OCI-LY7 (cell line): ENCODE results near the gene FBXO47. TPM values are rescaled to one million over a fixed set of nuclear protein-coding genes. Genes with fewer than 3 reads are reported as not detected.

Experiments used
- BruUV-seq: library from RNA; stranded (reverse); fragments of 400-500 nt; replicated peaks from 2 replicates; lab custom pipeline; 2021; lab: Mats Ljungman, UMichigan
- CTCF ChIA-PET: fragments of 300-600 bp; sonication (Branson Sonifier 250); formaldehyde crosslinking; loops from one replicate; lab custom pipeline; 2022; ENCODE audit warnings: antibody characterized with exemption; ENCODE audit not compliant: unreplicated experiment; lab: Charles Lee
- POLR2A ChIA-PET: fragments of 300-600 bp; sonication (Branson Sonifier 250); formaldehyde crosslinking; loops from one replicate; lab custom pipeline; 2022; ENCODE audit warnings: antibody characterized with exemption; lab: Charles Lee
- DNase-seq: peaks from one replicate; pipeline ENCODE4 v3.0.0-alpha.2; 2015; ENCODE audit warnings: low spot score
- H2AFZ ChIP-seq: fragments of 200-600 bp; sonication (generic), shearing (Covaris generic); 2 replicates; pipeline ENCODE4 v1.6.1; 2014; ENCODE audit warnings: mild to moderate bottlenecking, antibody characterized with exemption, low read length, moderate library complexity
- H3K27ac ChIP-seq: fragments of 200-600 bp; sonication (generic); 2 replicates; pipeline ENCODE4 v1.5.1; 2014; ENCODE audit warnings: mixed run types, low read depth, mild to moderate bottlenecking, moderate library complexity, low read length, inconsistent platforms; ENCODE audit not compliant: poor library complexity, severe bottlenecking
- H3K36me3 ChIP-seq: fragments of 200-600 bp; sonication (generic); 2 replicates; pipeline ENCODE4 v1.6.1; 2014; ENCODE audit warnings: mild to moderate bottlenecking, antibody characterized with exemption, low read length, moderate library complexity, mixed read lengths; ENCODE audit not compliant: insufficient read depth
- H3K4me1 ChIP-seq: fragments of 200-600 bp; sonication (generic); 2 replicates; pipeline ENCODE4 v1.5.1; 2014; ENCODE audit warnings: mild to moderate bottlenecking, low read length; ENCODE audit not compliant: insufficient read depth, poor library complexity, severe bottlenecking
- H3K4me2 ChIP-seq: fragments of 200-600 bp; sonication (generic); 2 replicates; pipeline ENCODE4 v1.6.1; 2014; ENCODE audit warnings: mild to moderate bottlenecking, low read length
- H3K4me3 ChIP-seq: fragments of 200-600 bp; sonication (generic); 2 replicates; pipeline ENCODE4 v1.5.1; 2014; ENCODE audit warnings: mild to moderate bottlenecking, low read depth, low read length; ENCODE audit not compliant: poor library complexity, severe bottlenecking
- H3K79me2 ChIP-seq: fragments of 200-600 bp; sonication (generic); 2 replicates; pipeline ENCODE4 v1.6.1; 2016; ENCODE audit warnings: low read depth, mild to moderate bottlenecking, low read length, moderate library complexity, mixed read lengths; ENCODE audit not compliant: insufficient read depth
- H3K9me2 ChIP-seq: fragments of 200-600 bp; sonication (generic); 2 replicates; pipeline ENCODE4 v1.6.1; 2016; ENCODE audit warnings: mild to moderate bottlenecking, low read length, mixed read lengths; ENCODE audit not compliant: insufficient read depth
- H3K9me3 ChIP-seq: fragments of 200-600 bp; sonication (generic); 2 replicates; pipeline ENCODE4 v1.6.1; 2014; ENCODE audit warnings: mild to moderate bottlenecking, mixed run types, low read length, mixed read lengths
- H4K20me1 ChIP-seq: fragments of 200-600 bp; sonication (generic); 2 replicates; pipeline ENCODE4 v1.6.1; 2014; ENCODE audit warnings: mild to moderate bottlenecking, antibody characterized with exemption, low read length, moderate library complexity, mixed read lengths; ENCODE audit not compliant: insufficient read depth
- EZH2phosphoT487 ChIP-seq: fragments of 200-600 bp; sonication (generic); IDR thresholded peaks from 2 replicates; pipeline ENCODE4 v1.6.1; 2018; ENCODE audit warnings: low read depth, borderline replicate concordance, mild to moderate bottlenecking, mixed run types, antibody characterized with exemption, low read length, moderate library complexity, mixed read lengths
- intact Hi-C: fragments of 100-400 bp; cut with micrococcal nuclease; formaldehyde crosslinking; loops from one replicate; pipeline ENCODE4 v1.10.0; 2022; ENCODE audit not compliant: unreplicated experiment
- total RNA-seq, 2 experiments: library from RNA; depleted of rRNA in 1 of 2; stranded (reverse); fragments of >200 nt in 1 of 2; shearing (Covaris generic) in 1 of 2; gene quantifications; 2 replicates each; pipeline ENCODE4 v1.2.3, GENCODE V29; 2014 to 2022
- TF ChIP-seq, protein P1 (sequence below): fragments of 200-600 bp; sonication (generic); conservative IDR thresholded peaks from 2 replicates; pipeline ENCODE4 v1.5.1; 2014; ENCODE audit warnings: mild to moderate bottlenecking, antibody characterized with exemption, low read length, moderate library complexity, mixed read lengths

FBXO47 gene
- total RNA-seq, 2 experiments from 2014 or later, result 0.13 TPM; not detected in 1

- intact Hi-C loops, result no loop called here
Measured at GRCh38 chr17:38905375-38905774, 61.8 kb downstream of the FBXO47 start.

GRCh38 chr17:38904892-38905291, 62.3 kb downstream of the FBXO47 start:
- Histone ChIP-seq H2AFZ (no peak overlapping the region), H3K9me3 (no peaks in the 10 kb centered on the region), H3K4me1 (peaks cover 30% of the 10 kb centered on the region), H3K27ac (no peak overlapping the region), H3K4me2 (no peak overlapping the region), H3K36me3 (peaks cover 75% of the 10 kb centered on the region), H3K79me2 (peaks cover 7% of the 10 kb centered on the region; the same call in 1 of the 2 replicates), H3K9me2 (no peaks in the 10 kb centered on the region), H4K20me1 (no peaks in the 10 kb centered on the region), H3K4me3 (no peak overlapping the region)
- ChIA-PET POLR2A (interaction anchor here (0.8 kb wide), 1 partner anchor 27 kb away, joined by 4 read pairs; no protein-coding TSS in a partner anchor), CTCF (no interaction called here)
- BruUV-seq, result no TSS peak
- TF ChIP-seq, protein P1, sequence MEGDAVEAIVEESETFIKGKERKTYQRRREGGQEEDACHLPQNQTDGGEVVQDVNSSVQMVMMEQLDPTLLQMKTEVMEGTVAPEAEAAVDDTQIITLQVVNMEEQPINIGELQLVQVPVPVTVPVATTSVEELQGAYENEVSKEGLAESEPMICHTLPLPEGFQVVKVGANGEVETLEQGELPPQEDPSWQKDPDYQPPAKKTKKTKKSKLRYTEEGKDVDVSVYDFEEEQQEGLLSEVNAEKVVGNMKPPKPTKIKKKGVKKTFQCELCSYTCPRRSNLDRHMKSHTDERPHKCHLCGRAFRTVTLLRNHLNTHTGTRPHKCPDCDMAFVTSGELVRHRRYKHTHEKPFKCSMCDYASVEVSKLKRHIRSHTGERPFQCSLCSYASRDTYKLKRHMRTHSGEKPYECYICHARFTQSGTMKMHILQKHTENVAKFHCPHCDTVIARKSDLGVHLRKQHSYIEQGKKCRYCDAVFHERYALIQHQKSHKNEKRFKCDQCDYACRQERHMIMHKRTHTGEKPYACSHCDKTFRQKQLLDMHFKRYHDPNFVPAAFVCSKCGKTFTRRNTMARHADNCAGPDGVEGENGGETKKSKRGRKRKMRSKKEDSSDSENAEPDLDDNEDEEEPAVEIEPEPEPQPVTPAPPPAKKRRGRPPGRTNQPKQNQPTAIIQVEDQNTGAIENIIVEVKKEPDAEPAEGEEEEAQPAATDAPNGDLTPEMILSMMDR, result no peak
- no peak for TF ChIP-seq EZH2phosphoT487
- intact Hi-C loops, result no loop called here
- DNase-seq, result no peak

More at GRCh38 chr17:38905375-38905774, 61.8 kb downstream of the FBXO47 start:
- CTCF ChIA-PET, result no interaction called here
- Histone ChIP-seq H3K36me3 (peaks cover 75% of the 10 kb centered on the region), H3K79me2 (peaks cover 7% of the 10 kb centered on the region; the same call in 1 of the 2 replicates), H3K27ac (no peak overlapping the region), H3K4me2 (no peak overlapping the region), H3K9me2 (no peaks in the 10 kb centered on the region), H2AFZ (no peak overlapping the region), H4K20me1 (no peaks in the 10 kb centered on the region), H3K9me3 (no peaks in the 10 kb centered on the region), H3K4me1 (peaks cover 30% of the 10 kb centered on the region), H3K4me3 (no peak overlapping the region)
- TF ChIP-seq, protein P1, result no peak
- no TSS peak for BruUV-seq
- POLR2A ChIA-PET, result no interaction called here
- DNase-seq, result no peak

- Histone ChIP-seq H3K9me3 (no peaks in the 10 kb centered on the region), H3K79me2 (peaks cover 7% of the 10 kb centered on the region; the same call in 1 of the 2 replicates), H2AFZ (no peak overlapping the region), H4K20me1 (no peaks in the 10 kb centered on the region), H3K36me3 (peaks cover 69% of the 10 kb centered on the region), H3K9me2 (no peaks in the 10 kb centered on the region), H3K4me3 (no peak overlapping the region), H3K4me2 (no peak overlapping the region), H3K4me1 (peaks cover 37% of the 10 kb centered on the region), H3K27ac (no peak overlapping the region)
- ChIA-PET POLR2A (no interaction called here), CTCF (no interaction called here)
- no TSS peak for BruUV-seq
- no peak for TF ChIP-seq EZH2phosphoT487
- TF ChIP-seq, protein P1, result no peak
- intact Hi-C loops, result no loop called here
- DNase-seq, result no peak
Measured at GRCh38 chr17:38903404-38903803, 63.8 kb downstream of the FBXO47 start.
